ENCODE results near the gene OR6N2.

The OR6N2 gene

GRCh38 chr1:158801396-158801795, 20.4 kb upstream of the OR6N2 start:
- H3K27ac ChIP-seq: no peak overlapping the region
- no peak for TF ChIP-seq CTCF (conservative IDR thresholded peaks at IDR 0.05)

GRCh38 chr1:158800526-158800925, 19.5 kb upstream of the OR6N2 start:
- no peak overlapping the region for H3K27ac ChIP-seq
- no peak for TF ChIP-seq CTCF (conservative IDR thresholded peaks at IDR 0.05)

GRCh38 chr1:158799689-158800088, 18.7 kb upstream of the OR6N2 start:
- no peak for TF ChIP-seq CTCF (conservative IDR thresholded peaks at IDR 0.05)
- no peak overlapping the region for H3K27ac ChIP-seq

GRCh38 chr1:158798531-158798930, 17.5 kb upstream of the OR6N2 start:
- no peak overlapping the region for H3K27ac ChIP-seq
- TF ChIP-seq CTCF (conservative IDR thresholded peaks at IDR 0.05): peak; percentile 53; the same call in 1 of the 2 replicates

GRCh38 chr1:158794247-158794646, 13.2 kb upstream of the OR6N2 start:
- TF ChIP-seq CTCF (conservative IDR thresholded peaks at IDR 0.05): no peak
- no peak overlapping the region for H3K27ac ChIP-seq

GRCh38 chr1:158793604-158794003, 12.6 kb upstream of the OR6N2 start:
- no peak overlapping the region for H3K27ac ChIP-seq
- TF ChIP-seq CTCF (conservative IDR thresholded peaks at IDR 0.05): no peak

GRCh38 chr1:158771950-158772866, 8.8 kb downstream of the OR6N2 start, which contains the start of gene OR6N1:
TSS of gene OR6N1 (minus strand) at chr1:158772195. CDS start at chr1:158766682, 5,513 bp downstream.
- TF ChIP-seq CTCF (conservative IDR thresholded peaks at IDR 0.05): no peak
- H3K27ac ChIP-seq: no peak within 1 kb of the TSS
